HepG2 (cell line): ENCODE measurements around the gene CCM2.

Experiments used
- EZH2 ChIP-seq: conservative IDR thresholded peaks from 2 replicates; pipeline ENCODE4 v1.6.1; 2012; ENCODE audit warnings: mild to moderate bottlenecking, low read depth, low read length, moderate library complexity
- SP2 ChIP-seq: sonication (generic); formaldehyde crosslinking; IDR thresholded peaks from 2 replicates; pipeline ENCODE4 v1.5.1; 2020; ENCODE audit warnings: mild to moderate bottlenecking, missing genetic modification reagents

GRCh38 chr7:45111298-45112223 lies 111.6 kb downstream of the CCM2 start, which contains the start of gene TBRG4:
- TF ChIP-seq SP2 (CRISPR knock-in tag) = peak; percentile 76
- TF ChIP-seq EZH2 = no peak
